ENCODE results near the gene KLRC3.
A peak's percentile ranks its signal among the peaks of the same experiment; 100 is the strongest.
"Not testable (repeated sequence)": the region's sequence is repeated elsewhere in the genome, so short reads cannot be mapped to it uniquely, and the experiment has no call there.

Gene KLRC3

GRCh38 chr12:10425938-10426337 is 5.5 kb upstream of the KLRC3 start:
- H3K9me3 Mint-ChIP-seq, H3K27ac Mint-ChIP-seq, H3K27me3 Mint-ChIP-seq, H3K4me1 Mint-ChIP-seq, H3K4me3 Mint-ChIP-seq, CTCF ChIA-PET, H3K36me3 Mint-ChIP-seq, DNase-seq: not testable (repeated sequence)

GRCh38 chr12:10424260-10424899 is 4.0 kb upstream of the KLRC3 start:
- H3K27ac Mint-ChIP-seq, H3K4me1 Mint-ChIP-seq, CTCF ChIA-PET, H3K36me3 Mint-ChIP-seq, H3K27me3 Mint-ChIP-seq, H3K9me3 Mint-ChIP-seq, DNase-seq, H3K4me3 Mint-ChIP-seq: not testable (repeated sequence)

DNA sequence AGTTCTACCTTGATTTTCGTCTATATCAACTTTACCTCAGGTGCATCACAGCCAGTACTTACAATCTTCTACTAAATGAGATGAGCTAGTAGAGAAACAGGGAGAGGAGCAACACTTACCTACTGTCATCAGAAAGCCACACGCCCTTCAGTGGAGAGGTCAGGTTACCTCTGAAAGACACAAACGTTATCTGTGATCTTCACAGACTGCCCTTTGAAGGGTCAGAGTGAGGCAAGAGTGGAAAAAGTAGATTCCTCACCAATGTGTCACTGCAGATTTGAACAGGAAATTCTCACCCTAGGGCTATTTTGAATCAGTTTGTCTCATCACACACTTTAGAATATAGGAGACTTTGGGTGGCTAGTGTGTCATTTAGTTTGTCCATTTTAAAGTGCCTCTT is 1.8 kb upstream of the KLRC3 start:
- not testable (repeated sequence) for H3K27me3 Mint-ChIP-seq, H3K4me1 Mint-ChIP-seq, DNase-seq

GRCh38 chr12:10409392-10409791 is 11.0 kb downstream of the KLRC3 start, which contains the start of gene KLRC4:
Gene KLRC4, minus strand, starts transcription at chr12:10409757. Its CDS starts 182 bp downstream, at chr12:10409575.
- H3K4me1 Mint-ChIP-seq = no peaks in the 10 kb centered on the region
- DNase-seq = no peak
- peaks cover 14% of the 10 kb centered on the region for H3K27me3 Mint-ChIP-seq
- CTCF ChIA-PET = no interaction called here
- H3K27ac Mint-ChIP-seq = no peak within 1 kb of the TSS
- H3K9me3 Mint-ChIP-seq = no peaks in the 10 kb centered on the region
- H3K4me3 Mint-ChIP-seq = no peak within 1 kb of the TSS
- no peaks in the 10 kb centered on the region for H3K36me3 Mint-ChIP-seq

More for the DNA sequence above, 1.8 kb upstream of the KLRC3 start:
- H3K36me3 Mint-ChIP-seq, H3K4me3 Mint-ChIP-seq, CTCF ChIA-PET, H3K27ac Mint-ChIP-seq, H3K9me3 Mint-ChIP-seq: not testable (repeated sequence)

GRCh38 chr12:10408842-10409241 is 11.6 kb downstream of the KLRC3 start:
- no peak overlapping the region for H3K4me3 Mint-ChIP-seq
- H3K36me3 Mint-ChIP-seq = no peaks in the 10 kb centered on the region
- H3K9me3 Mint-ChIP-seq = no peaks in the 10 kb centered on the region
- no peak for DNase-seq
- no peak overlapping the region for H3K27ac Mint-ChIP-seq
- CTCF ChIA-PET = no interaction called here
- H3K4me1 Mint-ChIP-seq = no peaks in the 10 kb centered on the region
- H3K27me3 Mint-ChIP-seq = peaks cover 14% of the 10 kb centered on the region

DNA sequence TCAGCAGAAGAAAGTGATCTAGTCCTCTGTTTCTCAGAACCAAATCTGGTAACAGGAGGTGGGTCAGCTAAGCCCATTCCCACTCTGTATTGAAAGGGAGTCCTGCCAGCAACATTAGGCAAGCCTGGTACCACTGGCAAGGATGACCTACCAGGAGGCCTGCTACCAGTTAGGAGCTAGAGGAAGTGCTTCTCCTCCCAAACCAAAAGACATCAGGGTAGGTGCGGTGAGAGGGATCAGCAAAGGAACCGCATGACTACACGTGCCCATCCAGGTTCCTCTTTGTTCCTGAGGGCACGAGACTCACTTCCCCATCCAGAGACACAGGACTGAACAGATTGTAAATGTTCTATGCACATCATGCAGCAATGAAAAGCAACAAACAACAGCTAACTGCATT is 13.7 kb downstream of the KLRC3 start:
- CTCF ChIA-PET = no interaction called here
- peaks cover 14% of the 10 kb centered on the region for H3K27me3 Mint-ChIP-seq
- H3K4me3 Mint-ChIP-seq = no peak overlapping the region
- H3K9me3 Mint-ChIP-seq = no peaks in the 10 kb centered on the region
- no peaks in the 10 kb centered on the region for H3K36me3 Mint-ChIP-seq
- DNase-seq = no peak
- H3K4me1 Mint-ChIP-seq = no peaks in the 10 kb centered on the region
- no peak overlapping the region for H3K27ac Mint-ChIP-seq

DNA sequence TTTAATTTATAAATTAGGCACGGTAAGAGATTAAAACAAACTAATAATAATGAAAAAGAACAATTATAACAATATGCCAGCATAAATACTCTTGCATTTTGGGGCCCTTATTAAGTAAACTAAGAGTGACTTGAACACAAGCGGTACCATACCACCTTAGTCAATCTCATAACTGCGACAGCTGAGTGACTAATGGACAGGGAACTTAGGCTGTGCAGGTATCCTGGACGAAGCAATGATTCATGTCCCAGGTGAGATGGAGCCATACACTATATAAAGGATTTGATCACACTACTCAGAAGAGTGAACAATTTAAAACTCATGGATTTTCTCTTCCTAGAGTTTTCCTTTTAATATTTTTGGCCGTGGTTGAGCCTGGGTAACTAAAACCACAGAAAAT is 15.1 kb downstream of the KLRC3 start:
- H3K36me3 Mint-ChIP-seq = no peaks in the 10 kb centered on the region
- no peaks in the 10 kb centered on the region for H3K4me1 Mint-ChIP-seq
- CTCF ChIA-PET = no interaction called here
- H3K4me3 Mint-ChIP-seq = no peak overlapping the region
- peaks cover 14% of the 10 kb centered on the region for H3K27me3 Mint-ChIP-seq
- H3K27ac Mint-ChIP-seq = no peak overlapping the region
- H3K9me3 Mint-ChIP-seq = no peaks in the 10 kb centered on the region
- no peak for DNase-seq

- H3K4me3 Mint-ChIP-seq = no peak overlapping the region
- H3K9me3 Mint-ChIP-seq = no peaks in the 10 kb centered on the region
- CTCF ChIA-PET = no interaction called here
- peaks cover 14% of the 10 kb centered on the region for H3K27me3 Mint-ChIP-seq
- no peaks in the 10 kb centered on the region for H3K4me1 Mint-ChIP-seq
- no peak for DNase-seq
- no peak overlapping the region for H3K27ac Mint-ChIP-seq
- H3K36me3 Mint-ChIP-seq = no peaks in the 10 kb centered on the region
These were observed 15.6 kb downstream of the KLRC3 start for GRCh38 chr12:10404798-10405197.

GRCh38 chr12:10400829-10401228 is 19.6 kb downstream of the KLRC3 start:
- peaks cover 4% of the 10 kb centered on the region for H3K27me3 Mint-ChIP-seq
- no peak overlapping the region for H3K27ac Mint-ChIP-seq
- CTCF ChIA-PET = no interaction called here
- no peaks in the 10 kb centered on the region for H3K9me3 Mint-ChIP-seq
- no peaks in the 10 kb centered on the region for H3K4me1 Mint-ChIP-seq
- no peak overlapping the region for H3K4me3 Mint-ChIP-seq
- no peak for DNase-seq
- no peaks in the 10 kb centered on the region for H3K36me3 Mint-ChIP-seq

- CTCF ChIA-PET = interaction anchor here (1.1 kb wide), 1 partner anchor 31 kb away, joined by 4 read pairs; no protein-coding TSS in a partner anchor
- Mint-ChIP-seq H3K4me3 (no peak overlapping the region), H3K27ac (no peak overlapping the region), H3K9me3 (no peaks in the 10 kb centered on the region), H3K36me3 (no peaks in the 10 kb centered on the region), H3K27me3 (peaks cover 4% of the 10 kb centered on the region), H3K4me1 (no peaks in the 10 kb centered on the region)
- no peak for DNase-seq
These were observed 22.2 kb downstream of the KLRC3 start for GRCh38 chr12:10398168-10398567.

- H3K4me3 Mint-ChIP-seq = no peak overlapping the region
- H3K36me3 Mint-ChIP-seq = no peaks in the 10 kb centered on the region
- no peak overlapping the region for H3K27ac Mint-ChIP-seq
- H3K27me3 Mint-ChIP-seq = peaks cover 4% of the 10 kb centered on the region
- CTCF ChIA-PET = interaction anchor here (1.1 kb wide), 1 partner anchor 31 kb away, joined by 4 read pairs; no protein-coding TSS in a partner anchor
- DNase-seq = no peak
- no peaks in the 10 kb centered on the region for H3K9me3 Mint-ChIP-seq
- no peaks in the 10 kb centered on the region for H3K4me1 Mint-ChIP-seq
These were observed 23.1 kb downstream of the KLRC3 start for GRCh38 chr12:10397296-10397695.

DNA sequence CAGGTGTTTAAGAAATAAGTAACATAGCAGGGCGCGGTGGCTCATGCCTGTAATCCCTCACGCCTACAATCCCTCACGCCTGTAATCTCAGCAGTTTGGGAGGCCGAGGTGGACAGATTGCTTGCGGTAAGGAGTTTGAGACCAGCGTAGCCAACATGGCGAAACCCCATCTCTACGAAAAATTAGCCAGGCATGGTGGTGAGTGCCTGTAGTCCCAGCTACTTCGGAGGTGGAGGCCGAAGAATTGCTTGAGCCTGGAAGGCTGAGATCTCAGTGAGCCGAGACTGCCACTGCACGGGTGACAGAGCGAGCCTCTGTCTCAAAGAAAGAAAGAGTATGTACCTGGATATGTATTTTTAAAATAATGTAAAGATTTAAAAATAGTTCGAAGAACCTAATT is 24.2 kb downstream of the KLRC3 start:
- H3K9me3 Mint-ChIP-seq, H3K27me3 Mint-ChIP-seq, DNase-seq, CTCF ChIA-PET, H3K4me1 Mint-ChIP-seq, H3K4me3 Mint-ChIP-seq, H3K36me3 Mint-ChIP-seq, H3K27ac Mint-ChIP-seq: not testable (repeated sequence)

DNA sequence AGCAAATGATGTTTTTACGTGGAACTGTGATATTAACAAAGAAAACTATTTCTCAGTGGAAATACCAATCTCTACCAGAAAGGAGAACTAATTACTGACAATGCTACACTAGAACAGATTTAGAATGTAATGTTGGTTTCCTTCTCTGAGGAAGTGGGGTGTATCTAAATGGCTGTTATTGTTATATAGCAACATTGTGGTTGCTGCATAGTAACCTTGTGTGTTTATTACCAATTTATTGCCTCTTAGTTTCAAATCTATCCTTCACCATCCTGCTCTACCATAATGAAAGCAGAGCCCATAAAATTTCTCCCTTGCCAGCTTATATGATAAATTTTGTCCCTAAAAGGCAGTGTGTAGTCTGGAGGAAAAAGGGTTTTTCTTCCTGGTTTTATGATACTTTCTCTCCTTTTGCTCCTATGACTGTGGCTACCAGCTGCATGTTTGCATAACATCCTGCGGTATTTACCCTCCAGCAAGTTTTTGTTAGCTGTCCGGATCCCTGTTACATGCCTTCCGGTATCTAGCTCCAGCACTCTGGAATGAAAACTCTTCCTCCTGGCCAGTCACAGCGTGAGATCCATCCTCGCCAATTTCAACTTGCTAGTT is 24.9 kb downstream of the KLRC3 start:
- no peak overlapping the region for H3K27ac Mint-ChIP-seq
- no peak overlapping the region for H3K4me3 Mint-ChIP-seq
- H3K9me3 Mint-ChIP-seq = no peaks in the 10 kb centered on the region
- no peaks in the 10 kb centered on the region for H3K4me1 Mint-ChIP-seq
- DNase-seq = no peak
- no peaks in the 10 kb centered on the region for H3K36me3 Mint-ChIP-seq
- H3K27me3 Mint-ChIP-seq = peaks cover 4% of the 10 kb centered on the region
- CTCF ChIA-PET = no interaction called here

DNA sequence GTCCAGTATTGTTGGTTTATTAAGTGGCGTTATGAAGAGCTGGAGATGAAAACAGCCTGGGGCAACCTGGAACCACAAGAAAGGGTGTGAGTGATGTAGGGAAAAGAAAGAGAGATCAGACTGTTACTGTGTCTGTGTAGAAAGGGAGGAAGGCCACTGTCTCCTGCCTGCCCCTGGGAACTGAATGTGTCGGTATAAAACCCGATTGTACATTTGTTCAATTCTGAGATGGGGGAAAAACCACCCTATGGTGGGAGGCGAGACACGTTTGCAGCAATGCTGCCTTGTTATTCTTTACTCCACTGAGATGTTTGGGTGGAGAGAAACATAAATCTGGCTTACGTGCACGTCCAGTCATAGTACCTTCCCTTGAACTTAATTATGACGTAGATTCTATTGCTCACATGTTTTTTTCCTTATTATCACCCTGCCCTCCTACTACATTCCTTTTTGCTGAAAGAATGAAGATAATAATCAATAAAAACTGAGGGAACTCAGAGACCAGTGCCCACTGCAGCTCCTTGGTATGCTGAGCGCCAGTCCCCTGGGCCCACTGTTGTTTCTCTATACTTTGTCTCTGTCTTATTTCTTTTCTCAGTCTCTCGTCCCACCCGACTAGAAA is 25.8 kb downstream of the KLRC3 start:
- not testable (repeated sequence) for H3K4me3 Mint-ChIP-seq
- peak overlapping the region; percentile 58 for H3K27ac Mint-ChIP-seq

GRCh38 chr12:10393291-10393690 is 27.1 kb downstream of the KLRC3 start:
- no peak overlapping the region for H3K27ac Mint-ChIP-seq
- no peak overlapping the region for H3K4me3 Mint-ChIP-seq
- H3K4me1 Mint-ChIP-seq = no peaks in the 10 kb centered on the region
- DNase-seq = no peak
- CTCF ChIA-PET = no interaction called here
- H3K36me3 Mint-ChIP-seq = no peaks in the 10 kb centered on the region
- peaks cover 4% of the 10 kb centered on the region for H3K27me3 Mint-ChIP-seq
- H3K9me3 Mint-ChIP-seq = no peaks in the 10 kb centered on the region

More for the DNA sequence above, 25.8 kb downstream of the KLRC3 start:
- H3K4me1 Mint-ChIP-seq, H3K36me3 Mint-ChIP-seq, CTCF ChIA-PET, DNase-seq, H3K27me3 Mint-ChIP-seq, H3K9me3 Mint-ChIP-seq: not testable (repeated sequence)
